ENCODE measurements around the gene FAM53C. TPM values are rescaled to one million over a fixed set of nuclear protein-coding genes. Genes with fewer than 3 reads are reported as not detected.
A peak's percentile ranks its signal among the peaks of the same experiment; 100 is the strongest.

FAM53C gene
- total RNA-seq (2022): 37.2 and 38.9 TPM in 2 replicates
- percentile 87 among the genes with signal in this experiment for Bru-seq, nascent RNA
- percentile 83 among the genes with signal in this experiment for BruChase-seq, experiment 1, labeled RNA remaining after a 6-hour chase
- BruChase-seq, experiment 2, labeled RNA remaining after a 2-hour chase: percentile 96 among the genes with signal in this experiment
- long read RNA-seq, full-length matches to known transcripts: 52 of 95 reads
- long read RNA-seq, partial matches to known transcripts: 39 of 95 reads
- long read RNA-seq, other reads (novel, unspliced or antisense): 4 of 95 reads

DNA sequence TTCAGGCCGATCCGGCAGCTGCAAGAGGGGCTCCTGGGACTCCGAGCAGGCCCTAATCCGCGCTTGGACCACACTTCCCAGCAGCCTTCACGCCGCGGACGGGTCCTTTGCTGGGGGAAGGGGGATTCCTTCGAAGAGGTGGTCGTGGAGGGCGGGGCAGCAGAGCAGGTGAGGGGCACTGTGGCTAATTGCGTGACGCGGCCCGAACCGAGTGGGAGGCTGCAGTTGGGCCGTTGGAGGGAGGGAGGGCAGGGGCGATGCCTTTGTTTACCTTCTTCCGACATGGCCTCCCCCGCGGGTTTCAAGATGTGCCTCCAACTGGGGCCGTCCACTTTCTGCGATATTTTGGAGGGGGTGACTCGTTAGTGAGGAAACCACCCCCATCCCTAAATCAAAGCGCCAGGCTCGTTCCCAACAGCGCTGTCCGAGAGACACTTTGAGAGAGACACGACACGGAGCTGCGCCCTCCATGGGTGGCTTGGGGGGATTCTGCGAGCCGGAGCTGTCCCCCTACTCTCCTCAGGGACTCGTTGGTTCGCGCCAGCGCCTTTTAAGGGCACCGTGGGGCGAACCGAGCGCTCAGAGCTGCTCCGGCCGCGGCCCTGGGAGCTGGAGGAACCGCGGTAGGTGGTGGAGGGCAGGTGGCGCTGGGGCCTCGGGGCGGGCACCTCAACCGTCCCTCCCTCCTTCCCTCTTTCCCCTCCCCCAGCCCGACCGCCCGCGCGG, at the start of gene FAM53C:
Gene FAM53C, plus strand, starts transcription at position 582 of the 726 bp plus-strand sequence. CDS start 3,070 bp downstream, outside the sequence.
- H3K27ac Mint-ChIP-seq (ENCODE audit: low read depth, unreplicated experiment): peak within 1 kb of the TSS; percentile 100
- H3K4me3 Mint-ChIP-seq (ENCODE audit: unreplicated experiment): peak within 1 kb of the TSS; percentile 88
- DNase-seq (ENCODE audit: unreplicated experiment): peak; percentile 97
- TF ChIP-seq, protein P1, sequence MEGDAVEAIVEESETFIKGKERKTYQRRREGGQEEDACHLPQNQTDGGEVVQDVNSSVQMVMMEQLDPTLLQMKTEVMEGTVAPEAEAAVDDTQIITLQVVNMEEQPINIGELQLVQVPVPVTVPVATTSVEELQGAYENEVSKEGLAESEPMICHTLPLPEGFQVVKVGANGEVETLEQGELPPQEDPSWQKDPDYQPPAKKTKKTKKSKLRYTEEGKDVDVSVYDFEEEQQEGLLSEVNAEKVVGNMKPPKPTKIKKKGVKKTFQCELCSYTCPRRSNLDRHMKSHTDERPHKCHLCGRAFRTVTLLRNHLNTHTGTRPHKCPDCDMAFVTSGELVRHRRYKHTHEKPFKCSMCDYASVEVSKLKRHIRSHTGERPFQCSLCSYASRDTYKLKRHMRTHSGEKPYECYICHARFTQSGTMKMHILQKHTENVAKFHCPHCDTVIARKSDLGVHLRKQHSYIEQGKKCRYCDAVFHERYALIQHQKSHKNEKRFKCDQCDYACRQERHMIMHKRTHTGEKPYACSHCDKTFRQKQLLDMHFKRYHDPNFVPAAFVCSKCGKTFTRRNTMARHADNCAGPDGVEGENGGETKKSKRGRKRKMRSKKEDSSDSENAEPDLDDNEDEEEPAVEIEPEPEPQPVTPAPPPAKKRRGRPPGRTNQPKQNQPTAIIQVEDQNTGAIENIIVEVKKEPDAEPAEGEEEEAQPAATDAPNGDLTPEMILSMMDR (IDR thresholded peaks at IDR 0.05; ENCODE audit: unreplicated experiment): no peak
- CTCF ChIA-PET: interaction anchor here (0.6 to 13.7 kb wide), 9 partner anchors 13 to 127 kb away, joined by 3 to 323 read pairs (median 3); partner anchors contain the start of gene KDM3B
- intact Hi-C loops (cut with micrococcal nuclease): loop anchor here (5.0 to 10.0 kb wide), 2 partner anchors 207 to 586 kb away; partner anchors contain the start of genes ETF1 and HNRNPA0
- H3K4me1 Mint-ChIP-seq (ENCODE audit: insufficient read depth, unreplicated experiment): peaks cover 48% of the 10 kb centered on the region
- no peaks in the 10 kb centered on the region for H3K9me3 Mint-ChIP-seq (ENCODE audit: unreplicated experiment)
- POLR2A ChIA-PET: interaction anchor here (0.6 to 13.3 kb wide), 19 partner anchors 8 to 237 kb away, joined by 3 to 395 read pairs (median 5); partner anchors contain the start of genes BRD8, CDC23, ETF1 and HSPA9
- BruUV-seq (replicated peaks): no TSS peak
- H3K36me3 Mint-ChIP-seq (ENCODE audit: insufficient read depth, unreplicated experiment): peaks cover 20% of the 10 kb centered on the region
- no peaks in the 10 kb centered on the region for H3K27me3 Mint-ChIP-seq (ENCODE audit: insufficient read depth, unreplicated experiment)

DNA sequence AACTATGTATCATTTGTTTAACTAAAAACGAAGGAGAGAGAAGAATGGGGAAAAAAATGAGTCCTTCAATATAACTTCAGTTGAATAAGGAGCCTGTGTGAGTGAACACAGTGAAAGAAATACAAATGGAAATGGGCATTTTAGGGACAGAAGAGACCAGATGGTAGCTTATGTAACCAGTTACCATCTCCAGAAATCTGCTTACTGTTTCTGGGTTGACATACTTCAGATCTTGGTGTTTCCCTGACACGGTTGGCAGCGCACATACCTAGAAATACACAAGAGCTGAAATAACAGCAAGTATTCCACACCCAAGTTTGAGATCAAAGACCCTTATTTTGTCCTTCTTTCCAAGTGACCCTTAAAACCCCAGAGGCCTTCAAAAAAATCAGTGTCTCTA, 48.8 kb upstream of the FAM53C start:
- CTCF ChIA-PET: interaction anchor here (0.7 to 1.3 kb wide), 7 partner anchors 9 to 1228 kb away, joined by 3 to 5 read pairs (median 3); partner anchors contain the start of gene KDM3B

DNA sequence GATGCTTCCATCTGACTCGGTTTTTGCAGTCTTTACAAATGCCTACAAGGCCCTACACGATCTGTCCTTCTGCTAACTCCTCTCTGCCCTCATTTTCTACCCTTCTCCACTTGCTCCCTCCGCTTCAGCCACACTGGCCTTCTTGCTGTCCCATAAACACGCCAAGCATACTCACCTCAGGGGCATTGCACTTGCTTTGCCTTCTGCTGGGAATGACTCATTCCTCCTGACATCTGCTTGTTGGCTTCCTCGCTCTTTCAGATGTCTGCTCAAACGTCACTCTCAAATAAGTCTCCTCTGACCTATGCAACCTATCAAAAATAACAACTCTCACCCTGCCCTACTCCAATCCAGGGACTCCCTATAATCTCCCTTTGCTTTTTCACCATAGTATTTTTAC, 34.7 kb upstream of the FAM53C start:
- POLR2A ChIA-PET: interaction anchor here (1.6 to 2.1 kb wide), 2 partner anchors 11 to 50 kb away, joined by 4 to 8 read pairs; partner anchors contain the start of gene KDM3B
- H3K27me3 Mint-ChIP-seq (ENCODE audit: insufficient read depth, unreplicated experiment): no peaks in the 10 kb centered on the region
- intact Hi-C loops (cut with micrococcal nuclease): no loop called here
- H3K9me3 Mint-ChIP-seq (ENCODE audit: unreplicated experiment): no peaks in the 10 kb centered on the region
- peak; percentile 71 for DNase-seq (ENCODE audit: unreplicated experiment)
- BruUV-seq (replicated peaks): no TSS peak
- H3K4me3 Mint-ChIP-seq (ENCODE audit: unreplicated experiment): no peak overlapping the region
- peak overlapping the region; percentile 1 for H3K27ac Mint-ChIP-seq (ENCODE audit: low read depth, unreplicated experiment)
- CTCF ChIA-PET: interaction anchor here (0.6 to 1.8 kb wide), 2 partner anchors 26 to 48 kb away, joined by 3 to 6 read pairs; partner anchors contain the start of gene KDM3B
- peaks cover 8% of the 10 kb centered on the region for H3K4me1 Mint-ChIP-seq (ENCODE audit: insufficient read depth, unreplicated experiment)
- no peaks in the 10 kb centered on the region for H3K36me3 Mint-ChIP-seq (ENCODE audit: insufficient read depth, unreplicated experiment)
- TF ChIP-seq, protein P1 (IDR thresholded peaks at IDR 0.05; ENCODE audit: unreplicated experiment): no peak

More for the DNA sequence above, 48.8 kb upstream of the FAM53C start:
- Mint-ChIP-seq H3K36me3 (ENCODE audit: insufficient read depth, unreplicated experiment) (peaks cover 8% of the 10 kb centered on the region), H3K4me3 (ENCODE audit: unreplicated experiment) (no peak overlapping the region), H3K9me3 (ENCODE audit: unreplicated experiment) (no peaks in the 10 kb centered on the region), H3K27ac (ENCODE audit: low read depth, unreplicated experiment) (no peak overlapping the region), H3K4me1 (ENCODE audit: insufficient read depth, unreplicated experiment) (no peaks in the 10 kb centered on the region), H3K27me3 (ENCODE audit: insufficient read depth, unreplicated experiment) (no peaks in the 10 kb centered on the region)
- BruUV-seq (replicated peaks): no TSS peak
- POLR2A ChIA-PET: no interaction called here
- TF ChIP-seq, protein P1 (IDR thresholded peaks at IDR 0.05; ENCODE audit: unreplicated experiment): no peak
- no peak for DNase-seq (ENCODE audit: unreplicated experiment)
- intact Hi-C loops (cut with micrococcal nuclease): no loop called here

DNA sequence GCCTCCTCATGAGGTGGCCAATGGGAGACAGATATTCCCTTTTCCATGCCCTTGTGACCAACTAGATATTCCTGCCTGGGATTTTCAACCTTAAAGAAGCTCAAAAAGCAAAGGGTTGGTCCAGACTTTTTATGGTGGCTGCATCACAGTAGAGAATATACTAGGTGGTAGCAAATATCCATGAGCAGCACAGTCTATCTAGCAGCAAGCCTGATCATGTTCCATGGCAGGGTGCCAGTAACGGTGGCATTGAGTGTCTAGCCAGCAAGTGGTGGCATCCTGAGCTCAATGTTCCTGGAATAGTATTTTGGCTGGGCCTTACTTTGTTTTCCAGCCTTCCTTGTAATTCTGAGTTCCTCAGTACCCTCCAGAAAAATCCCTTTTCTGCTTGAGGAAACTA, 32.3 kb upstream of the FAM53C start:
- intact Hi-C loops (cut with micrococcal nuclease): no loop called here
- Mint-ChIP-seq H3K27ac (ENCODE audit: low read depth, unreplicated experiment) (peak overlapping the region; percentile 57), H3K4me1 (ENCODE audit: insufficient read depth, unreplicated experiment) (peaks cover 8% of the 10 kb centered on the region), H3K9me3 (ENCODE audit: unreplicated experiment) (no peaks in the 10 kb centered on the region), H3K4me3 (ENCODE audit: unreplicated experiment) (no peak overlapping the region), H3K27me3 (ENCODE audit: insufficient read depth, unreplicated experiment) (no peaks in the 10 kb centered on the region), H3K36me3 (ENCODE audit: insufficient read depth, unreplicated experiment) (no peaks in the 10 kb centered on the region)
- ChIA-PET POLR2A (interaction anchor here (0.5 to 2.7 kb wide), 14 partner anchors 13 to 563 kb away, joined by 3 to 13 read pairs (median 4); partner anchors contain the start of genes BRD8, CDC23, CDC25C and FAM53C), CTCF (interaction anchor here (0.5 to 3.3 kb wide), 23 partner anchors 10 to 246 kb away, joined by 3 to 17 read pairs (median 3); partner anchors contain the start of genes CDC25C and KDM3B)
- TF ChIP-seq, protein P1 (IDR thresholded peaks at IDR 0.05; ENCODE audit: unreplicated experiment): no peak
- DNase-seq (ENCODE audit: unreplicated experiment): peak; percentile 79
- BruUV-seq (replicated peaks): no TSS peak
